Smooth muscle cell (in vitro differentiated cells): ENCODE measurements around the gene STARD10. TPM values are rescaled to one million over a fixed set of nuclear protein-coding genes. Genes with fewer than 3 reads are reported as not detected.

ENCODE experiments used
- DNase-seq: peaks from one replicate; lab custom pipeline; 2025; ENCODE audit not compliant: unreplicated experiment; lab: John Stamatoyannopoulos, UW
- H2AFZ ChIP-seq: fragments of 200-600 bp; sonication (generic); 2 replicates; pipeline ENCODE4 v1.6.0; 2016; ENCODE audit warnings: antibody characterized with exemption, low read depth, mild to moderate bottlenecking
- H3F3A ChIP-seq: fragments of 200-600 bp; sonication (generic); 2 replicates; pipeline ENCODE4 v1.6.0; 2017; ENCODE audit warnings: antibody characterized with exemption, low read depth
- H3K27ac ChIP-seq: fragments of 200-600 bp; sonication (generic); 2 replicates; pipeline ENCODE4 v1.5.1; 2016; ENCODE audit warnings: low read depth, mild to moderate bottlenecking
- H3K27me3 ChIP-seq: fragments of 200-600 bp; sonication (generic); 2 replicates; pipeline ENCODE4 v1.6.1; 2016; ENCODE audit warnings: low read depth, mild to moderate bottlenecking
- H3K36me3 ChIP-seq: fragments of 200-600 bp; sonication (generic); 2 replicates; pipeline ENCODE4 v1.5.1; 2016; ENCODE audit warnings: low read depth
- H3K4me1 ChIP-seq: fragments of 200-600 bp; sonication (generic); 2 replicates; pipeline ENCODE4 v1.5.1; 2016; ENCODE audit warnings: low read depth
- H3K4me2 ChIP-seq: fragments of 200-600 bp; sonication (generic); 2 replicates; pipeline ENCODE4 v1.6.0; 2016; ENCODE audit warnings: mild to moderate bottlenecking
- H3K4me3 ChIP-seq: fragments of 200-600 bp; sonication (generic); 2 replicates; pipeline ENCODE4 v1.5.1; 2016; ENCODE audit warnings: mild to moderate bottlenecking
- H3K79me2 ChIP-seq: fragments of 200-600 bp; sonication (generic); 2 replicates; pipeline ENCODE4 v1.6.0; 2016; ENCODE audit warnings: low read depth, mild to moderate bottlenecking
- H3K9ac ChIP-seq: fragments of 200-600 bp; sonication (generic); 2 replicates; pipeline ENCODE4 v1.6.0; 2016; ENCODE audit warnings: low read depth
- H3K9me3 ChIP-seq: fragments of 200-600 bp; sonication (generic); replicated peaks from 2 replicates; pipeline ENCODE4 v1.5.1; 2016; ENCODE audit warnings: low read depth
- H4K20me1 ChIP-seq: fragments of 200-600 bp; sonication (generic); 2 replicates; pipeline ENCODE4 v1.6.0; 2016; ENCODE audit warnings: low read depth
- WGBS: methylation state at CpG from one replicate; pipeline ENCODE4 v1.1.7; 2016; ENCODE audit warnings: low lambda C conversion rate; 5-methylcytosine and 5-hydroxymethylcytosine counted together
- polyA plus RNA-seq: library from polyadenylated mRNA; unstranded; fragments of >200 nt; fragmentation: Nextera tagmentation; extraction: Ambion mirVana; gene quantifications from 2 replicates; pipeline ENCODE4 v1.2.1, GENCODE V29; 2016
- total RNA-seq: library from RNA; depleted of rRNA; stranded (reverse); fragments of >200 nt; gene quantifications from 2 replicates; pipeline ENCODE4 v1.2.3, GENCODE V29; 2014
- TF ChIP-seq, protein P1 (sequence below): fragments of 200-600 bp; sonication (generic); IDR thresholded peaks from 2 replicates; pipeline ENCODE4 v1.5.1; 2017; ENCODE audit warnings: borderline replicate concordance, mild to moderate bottlenecking, antibody characterized with exemption; ENCODE audit not compliant: insufficient read depth, poor library complexity, severe bottlenecking

STARD10 gene
- total and polyA plus RNA-seq, 2 experiments from 2014 or later, result 87.7 to 130 TPM

DNA sequence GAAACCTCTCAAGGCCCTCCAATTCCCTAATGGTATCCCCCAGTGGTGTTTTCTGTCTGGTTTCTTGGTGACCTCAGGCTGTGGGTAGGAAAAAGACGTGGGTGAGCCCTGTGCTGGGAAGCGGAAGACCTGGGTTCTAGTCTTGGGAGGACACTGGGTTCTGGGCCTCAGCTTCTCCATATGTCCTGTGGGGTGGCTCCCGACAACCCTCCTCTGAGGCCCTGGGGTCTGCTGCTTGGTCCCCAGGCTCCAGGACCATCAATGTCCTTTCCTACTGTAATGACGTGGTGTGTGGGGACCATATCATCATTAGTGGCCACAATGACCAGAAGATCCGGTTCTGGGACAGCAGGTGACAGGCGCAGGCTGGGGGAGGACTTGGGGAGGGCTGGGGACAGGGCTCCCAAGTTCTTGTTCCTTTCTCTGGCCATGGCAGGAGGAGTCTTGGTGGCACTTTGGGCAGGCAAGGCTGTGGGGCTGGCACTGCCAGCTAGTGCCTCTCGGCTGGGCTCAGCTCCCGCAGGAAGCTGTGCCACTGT, 33.2 kb upstream of the STARD10 start:
- no peak for DNase-seq
- H2AFZ ChIP-seq, result no peak overlapping the region
- no peaks in the 10 kb centered on the region for H3K27me3 ChIP-seq
- H3K27ac ChIP-seq, result no peak overlapping the region
- H3K4me1 ChIP-seq, result no peaks in the 10 kb centered on the region
- H3F3A ChIP-seq, result no peaks in the 10 kb centered on the region
- no peak overlapping the region for H3K4me3 ChIP-seq
- H3K36me3 ChIP-seq, result no peaks in the 10 kb centered on the region
- H3K4me2 ChIP-seq, result no peak overlapping the region
- H4K20me1 ChIP-seq, result no peaks in the 10 kb centered on the region
- 98% methylated on average over 7 of the region's 8 CpGs for WGBS
- H3K9ac ChIP-seq, result no peak overlapping the region
- TF ChIP-seq, protein P1, sequence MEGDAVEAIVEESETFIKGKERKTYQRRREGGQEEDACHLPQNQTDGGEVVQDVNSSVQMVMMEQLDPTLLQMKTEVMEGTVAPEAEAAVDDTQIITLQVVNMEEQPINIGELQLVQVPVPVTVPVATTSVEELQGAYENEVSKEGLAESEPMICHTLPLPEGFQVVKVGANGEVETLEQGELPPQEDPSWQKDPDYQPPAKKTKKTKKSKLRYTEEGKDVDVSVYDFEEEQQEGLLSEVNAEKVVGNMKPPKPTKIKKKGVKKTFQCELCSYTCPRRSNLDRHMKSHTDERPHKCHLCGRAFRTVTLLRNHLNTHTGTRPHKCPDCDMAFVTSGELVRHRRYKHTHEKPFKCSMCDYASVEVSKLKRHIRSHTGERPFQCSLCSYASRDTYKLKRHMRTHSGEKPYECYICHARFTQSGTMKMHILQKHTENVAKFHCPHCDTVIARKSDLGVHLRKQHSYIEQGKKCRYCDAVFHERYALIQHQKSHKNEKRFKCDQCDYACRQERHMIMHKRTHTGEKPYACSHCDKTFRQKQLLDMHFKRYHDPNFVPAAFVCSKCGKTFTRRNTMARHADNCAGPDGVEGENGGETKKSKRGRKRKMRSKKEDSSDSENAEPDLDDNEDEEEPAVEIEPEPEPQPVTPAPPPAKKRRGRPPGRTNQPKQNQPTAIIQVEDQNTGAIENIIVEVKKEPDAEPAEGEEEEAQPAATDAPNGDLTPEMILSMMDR, result no peak
- H3K79me2 ChIP-seq, result no peaks in the 10 kb centered on the region
- H3K9me3 ChIP-seq, result no peaks in the 10 kb centered on the region

DNA sequence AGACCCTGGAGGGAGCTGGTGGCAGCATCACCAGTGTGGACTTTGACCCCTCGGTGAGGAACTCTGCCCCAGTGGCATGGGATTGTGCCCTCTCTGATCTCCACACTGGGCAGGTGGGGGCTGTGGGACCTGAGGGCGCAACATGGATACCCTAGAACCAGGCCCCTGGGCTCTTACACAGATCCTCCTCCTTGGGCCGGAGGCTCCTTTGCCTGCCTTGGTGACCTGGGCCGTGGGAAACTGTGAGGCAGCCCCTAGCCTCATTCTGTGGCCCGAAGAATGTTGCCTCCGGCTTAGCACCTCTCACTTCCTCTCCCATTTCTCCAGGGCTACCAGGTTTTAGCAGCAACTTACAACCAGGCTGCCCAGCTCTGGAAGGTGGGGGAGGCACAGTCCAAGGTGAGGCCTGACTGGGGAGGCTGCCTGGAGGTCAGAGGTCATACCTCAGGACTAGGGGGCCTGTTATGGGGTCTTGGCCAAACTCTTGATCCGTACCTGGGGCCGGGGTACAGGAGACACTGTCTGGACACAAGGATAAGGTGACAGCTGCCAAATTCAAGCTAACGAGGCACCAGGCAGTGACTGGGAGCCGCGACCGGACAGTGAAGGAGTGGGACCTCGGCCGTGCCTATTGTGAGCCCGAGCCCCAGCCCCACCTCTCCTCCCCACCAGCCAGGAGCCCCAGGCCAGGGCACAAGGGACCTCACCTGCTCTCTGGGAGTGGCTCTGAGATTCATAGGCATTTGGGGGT, 32.5 kb upstream of the STARD10 start:
- TF ChIP-seq, protein P1, result no peak
- Histone ChIP-seq H3K9ac (no peak overlapping the region), H2AFZ (no peak overlapping the region), H3F3A (no peaks in the 10 kb centered on the region), H3K4me3 (no peak overlapping the region), H4K20me1 (no peaks in the 10 kb centered on the region), H3K27me3 (no peaks in the 10 kb centered on the region), H3K27ac (no peak overlapping the region), H3K36me3 (no peaks in the 10 kb centered on the region), H3K4me1 (peaks cover 5% of the 10 kb centered on the region), H3K79me2 (no peaks in the 10 kb centered on the region), H3K9me3 (no peaks in the 10 kb centered on the region), H3K4me2 (no peak overlapping the region)
- no peak for DNase-seq
- 93% methylated on average over 15 of the region's 15 CpGs for WGBS

DNA sequence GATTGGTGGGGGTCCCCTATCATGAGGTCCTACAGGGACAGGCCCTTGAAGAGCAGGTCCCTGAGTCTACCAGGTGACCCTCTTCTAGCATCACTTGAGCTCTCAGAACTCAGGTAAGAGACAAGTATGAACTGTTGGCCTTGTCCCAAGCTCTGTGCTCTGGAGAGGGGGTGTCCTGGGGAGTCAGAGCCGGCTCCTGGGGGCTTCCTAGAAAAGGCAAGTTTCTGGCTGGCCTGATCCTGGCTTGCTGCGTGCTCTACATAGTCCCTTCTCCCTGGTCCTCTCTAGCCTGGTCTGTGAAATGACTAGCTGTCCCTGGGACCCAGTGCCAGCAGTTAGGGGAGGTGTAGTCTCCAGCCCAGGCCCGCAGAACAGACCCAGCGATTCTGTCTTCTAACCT, 31.8 kb upstream of the STARD10 start:
- H3K9me3 ChIP-seq, result no peaks in the 10 kb centered on the region
- no peak overlapping the region for H3K4me3 ChIP-seq
- no peak for DNase-seq
- 94% methylated on average over 4 of the region's 4 CpGs for WGBS
- H3K9ac ChIP-seq, result no peak overlapping the region
- no peaks in the 10 kb centered on the region for H4K20me1 ChIP-seq
- TF ChIP-seq, protein P1, result no peak
- H3K79me2 ChIP-seq, result no peaks in the 10 kb centered on the region
- H3K27me3 ChIP-seq, result no peaks in the 10 kb centered on the region
- no peaks in the 10 kb centered on the region for H3K36me3 ChIP-seq
- H2AFZ ChIP-seq, result no peak overlapping the region
- H3K4me2 ChIP-seq, result no peak overlapping the region
- H3K4me1 ChIP-seq, result peaks cover 7% of the 10 kb centered on the region
- no peaks in the 10 kb centered on the region for H3F3A ChIP-seq
- H3K27ac ChIP-seq, result no peak overlapping the region
